GM13977 (cell line): ENCODE measurements around the gene SLC1A1.

Source experiments
- DNase-seq: peaks from one replicate; pipeline ENCODE4 v3.0.0; 2012; ENCODE audit warnings: low spot score
- CTCF ChIP-seq: IDR thresholded peaks from 2 replicates; pipeline ENCODE4 v1.5.1; 2012; ENCODE audit warnings: mild to moderate bottlenecking, control low read depth; ENCODE audit not compliant: insufficient read depth; ENCODE audit errors: extremely low read depth, missing control alignments
- in situ Hi-C: fragments of 300-500 bp; cut with MboI; formaldehyde crosslinking; loops from one replicate; pipeline ENCODE4 v1.12.0; 2022; ENCODE audit warnings: low sequenced_read_pairs, low pct_unique_long_range_greater_than_20kb, mixed read lengths, inconsistent platforms; ENCODE audit not compliant: unreplicated experiment

The SLC1A1 gene

GRCh38 chr9:4465910-4466309 lies 24.4 kb upstream of the SLC1A1 start:
- in situ Hi-C loops = no loop called here
- TF ChIP-seq CTCF = no peak
- DNase-seq = peak; percentile 26

GRCh38 chr9:4475301-4475700 lies 15.0 kb upstream of the SLC1A1 start:
- in situ Hi-C loops = no loop called here
- no peak for TF ChIP-seq CTCF

GRCh38 chr9:4486176-4486575 lies 4.1 kb upstream of the SLC1A1 start:
- peak; percentile 31 for DNase-seq
- no peak for TF ChIP-seq CTCF
- in situ Hi-C loops = no loop called here

More at GRCh38 chr9:4475301-4475700, 15.0 kb upstream of the SLC1A1 start:
- no peak for DNase-seq

- in situ Hi-C loops = no loop called here
- DNase-seq = no peak
- TF ChIP-seq CTCF = no peak
Measured at GRCh38 chr9:4489562-4489918, 728 bp upstream of the SLC1A1 start.

- TF ChIP-seq CTCF = no peak
- peak; percentile 39 for DNase-seq
- in situ Hi-C loops = no loop called here
Measured at GRCh38 chr9:4490705-4491625, 697 bp downstream of the SLC1A1 start.

GRCh38 chr9:4491626-4491975 lies 1.3 kb downstream of the SLC1A1 start:
- DNase-seq = no peak
- in situ Hi-C loops = no loop called here
- TF ChIP-seq CTCF = no peak
